ENCODE data around the gene SZRD1.
A peak's percentile ranks its signal among the peaks of the same experiment; 100 is the strongest.
"Not testable (repeated sequence)": the region's sequence is repeated elsewhere in the genome, so short reads cannot be mapped to it uniquely, and the experiment has no call there.

SZRD1 gene

GRCh38 chr1:16348414-16349182, 18.4 kb upstream of the SZRD1 start:
- H3K9ac ChIP-seq (ENCODE audit: low read length in 2 of 2) = no peak overlapping the region
- H3K27me3 ChIP-seq (ENCODE audit: control insufficient read depth in 1 of 2, insufficient read depth in 2 of 2, low read length in 2 of 2) = no peaks in the 10 kb centered on the region

GRCh38 chr1:16349847-16350406, 17.1 kb upstream of the SZRD1 start:
- H3K4me3 ChIP-seq (ENCODE audit: low read length in 2 of 2) = no peak overlapping the region
- H3K9ac ChIP-seq (ENCODE audit: low read length in 2 of 2) = no peak overlapping the region
- H3K27ac ChIP-seq (ENCODE audit: low read length) = no peak overlapping the region

More at GRCh38 chr1:16348414-16349182, 18.4 kb upstream of the SZRD1 start:
- H3K36me3 ChIP-seq (ENCODE audit: control insufficient read depth in 2 of 2, insufficient read depth in 2 of 2, low read length in 2 of 2) = no peaks in the 10 kb centered on the region
- peaks cover 15% of the 10 kb centered on the region for H3K4me1 ChIP-seq (ENCODE audit: control insufficient read depth, insufficient read depth, low read length)
- no peak overlapping the region for H3K4me3 ChIP-seq (ENCODE audit: low read length in 2 of 2)
- no peaks in the 10 kb centered on the region for H3K9me3 ChIP-seq (ENCODE audit: control insufficient read depth in 2 of 2, low read length in 2 of 2)
- H3K27ac ChIP-seq (ENCODE audit: low read length) = no peak overlapping the region

GRCh38 chr1:16351456-16351993, 15.5 kb upstream of the SZRD1 start:
- Histone ChIP-seq H3K36me3 (ENCODE audit: control insufficient read depth in 2 of 2, insufficient read depth in 2 of 2, low read length in 2 of 2) (no peaks in the 10 kb centered on the region), H3K27ac (ENCODE audit: low read length) (peak overlapping the region; percentile 82), H3K4me1 (ENCODE audit: control insufficient read depth, insufficient read depth, low read length) (peaks cover 15% of the 10 kb centered on the region), H3K9me3 (ENCODE audit: control insufficient read depth in 2 of 2, low read length in 2 of 2) (no peaks in the 10 kb centered on the region), H3K9ac (ENCODE audit: low read length in 2 of 2) (peak overlapping the region; percentile 80 to 90), H3K27me3 (ENCODE audit: control insufficient read depth in 1 of 2, insufficient read depth in 2 of 2, low read length in 2 of 2) (no peaks in the 10 kb centered on the region), H3K4me3 (ENCODE audit: low read length in 2 of 2) (peak overlapping the region; percentile 77 to 94)

More at GRCh38 chr1:16349847-16350406, 17.1 kb upstream of the SZRD1 start:
- Histone ChIP-seq H3K9me3 (ENCODE audit: control insufficient read depth in 2 of 2, low read length in 2 of 2) (no peaks in the 10 kb centered on the region), H3K36me3 (ENCODE audit: control insufficient read depth in 2 of 2, insufficient read depth in 2 of 2, low read length in 2 of 2) (no peaks in the 10 kb centered on the region), H3K4me1 (ENCODE audit: control insufficient read depth, insufficient read depth, low read length) (peaks cover 15% of the 10 kb centered on the region), H3K27me3 (ENCODE audit: control insufficient read depth in 1 of 2, insufficient read depth in 2 of 2, low read length in 2 of 2) (no peaks in the 10 kb centered on the region)

- Histone ChIP-seq H3K9me3 (ENCODE audit: control insufficient read depth in 2 of 2, low read length in 2 of 2) (no peaks in the 10 kb centered on the region), H3K27ac (ENCODE audit: low read length) (peak within 1 kb of the TSS; percentile 82), H3K9ac (ENCODE audit: low read length in 2 of 2) (peak within 1 kb of the TSS; percentile 80 to 93), H3K4me3 (ENCODE audit: low read length in 2 of 2) (peak within 1 kb of the TSS; percentile 77 to 94), H3K4me1 (ENCODE audit: control insufficient read depth, insufficient read depth, low read length) (peaks cover 15% of the 10 kb centered on the region), H3K27me3 (ENCODE audit: control insufficient read depth in 1 of 2, insufficient read depth in 2 of 2, low read length in 2 of 2) (no peaks in the 10 kb centered on the region), H3K36me3 (ENCODE audit: control insufficient read depth in 2 of 2, insufficient read depth in 2 of 2, low read length in 2 of 2) (no peaks in the 10 kb centered on the region)
Measured at GRCh38 chr1:16351994-16352841, 14.8 kb upstream of the SZRD1 start, which contains the start of gene FBXO42. FBXO42 (minus strand) TSS chr1:16352480; CDS start chr1:16315418, 37,062 bp downstream.

- Histone ChIP-seq H3K9ac (ENCODE audit: low read length in 2 of 2) (peak overlapping the region; percentile 54 to 93), H3K4me1 (ENCODE audit: control insufficient read depth, insufficient read depth, low read length) (peaks cover 15% of the 10 kb centered on the region), H3K27me3 (ENCODE audit: control insufficient read depth in 1 of 2, insufficient read depth in 2 of 2, low read length in 2 of 2) (no peaks in the 10 kb centered on the region), H3K4me3 (ENCODE audit: low read length in 2 of 2) (peak overlapping the region; percentile 54 to 94), H3K36me3 (ENCODE audit: control insufficient read depth in 2 of 2, insufficient read depth in 2 of 2, low read length in 2 of 2) (no peaks in the 10 kb centered on the region), H3K27ac (ENCODE audit: low read length) (peak overlapping the region; percentile 82), H3K9me3 (ENCODE audit: control insufficient read depth in 2 of 2, low read length in 2 of 2) (no peaks in the 10 kb centered on the region)
Measured at GRCh38 chr1:16352842-16353535, 14.1 kb upstream of the SZRD1 start.

- no peak overlapping the region for H3K9ac ChIP-seq (ENCODE audit: low read length in 2 of 2)
- peaks cover 9% of the 10 kb centered on the region for H3K4me1 ChIP-seq (ENCODE audit: control insufficient read depth, insufficient read depth, low read length)
- no peaks in the 10 kb centered on the region for H3K27me3 ChIP-seq (ENCODE audit: control insufficient read depth in 1 of 2, insufficient read depth in 2 of 2, low read length in 2 of 2)
- H3K9me3 ChIP-seq (ENCODE audit: control insufficient read depth in 2 of 2, low read length in 2 of 2) = no peaks in the 10 kb centered on the region
- no peak overlapping the region for H3K27ac ChIP-seq (ENCODE audit: low read length)
- no peaks in the 10 kb centered on the region for H3K36me3 ChIP-seq (ENCODE audit: control insufficient read depth in 2 of 2, insufficient read depth in 2 of 2, low read length in 2 of 2)
- H3K4me3 ChIP-seq (ENCODE audit: low read length in 2 of 2) = no peak overlapping the region
Measured at GRCh38 chr1:16354619-16355018, 12.4 kb upstream of the SZRD1 start.

GRCh38 chr1:16356867-16357266, 10.2 kb upstream of the SZRD1 start:
- Histone ChIP-seq H3K36me3 (ENCODE audit: control insufficient read depth in 2 of 2, insufficient read depth in 2 of 2, low read length in 2 of 2) (no peaks in the 10 kb centered on the region), H3K27me3 (ENCODE audit: control insufficient read depth in 1 of 2, insufficient read depth in 2 of 2, low read length in 2 of 2) (no peaks in the 10 kb centered on the region), H3K4me3 (ENCODE audit: low read length in 2 of 2) (no peak overlapping the region), H3K9me3 (ENCODE audit: control insufficient read depth in 2 of 2, low read length in 2 of 2) (no peaks in the 10 kb centered on the region), H3K27ac (ENCODE audit: low read length) (no peak overlapping the region), H3K9ac (ENCODE audit: low read length in 2 of 2) (no peak overlapping the region), H3K4me1 (ENCODE audit: control insufficient read depth, insufficient read depth, low read length) (peaks cover 9% of the 10 kb centered on the region)

- not testable (repeated sequence) for H3K4me3 ChIP-seq (ENCODE audit: low read length in 2 of 2); H3K36me3 ChIP-seq (ENCODE audit: control insufficient read depth in 2 of 2, insufficient read depth in 2 of 2, low read length in 2 of 2); H3K9ac ChIP-seq (ENCODE audit: low read length in 2 of 2); H3K9me3 ChIP-seq (ENCODE audit: control insufficient read depth in 2 of 2, low read length in 2 of 2); H3K27ac ChIP-seq (ENCODE audit: low read length); H3K27me3 ChIP-seq (ENCODE audit: control insufficient read depth in 1 of 2, insufficient read depth in 2 of 2, low read length in 2 of 2)
- peaks cover 16% of the 10 kb centered on the region for H3K4me1 ChIP-seq (ENCODE audit: control insufficient read depth, insufficient read depth, low read length)
Measured at GRCh38 chr1:16365146-16365498, 1.9 kb upstream of the SZRD1 start.

GRCh38 chr1:16367258-16367967, 371 bp downstream of the SZRD1 start:
- H3K27ac ChIP-seq (ENCODE audit: low read length) = peak overlapping the region; percentile 89
- H3K9ac ChIP-seq (ENCODE audit: low read length in 2 of 2) = peak overlapping the region; percentile 73 to 93
- no peaks in the 10 kb centered on the region for H3K36me3 ChIP-seq (ENCODE audit: control insufficient read depth in 2 of 2, insufficient read depth in 2 of 2, low read length in 2 of 2)
- no peaks in the 10 kb centered on the region for H3K9me3 ChIP-seq (ENCODE audit: control insufficient read depth in 2 of 2, low read length in 2 of 2)
- H3K4me1 ChIP-seq (ENCODE audit: control insufficient read depth, insufficient read depth, low read length) = peaks cover 20% of the 10 kb centered on the region
- H3K4me3 ChIP-seq (ENCODE audit: low read length in 2 of 2) = peak overlapping the region; percentile 75 to 86
- H3K27me3 ChIP-seq (ENCODE audit: control insufficient read depth in 1 of 2, insufficient read depth in 2 of 2, low read length in 2 of 2) = no peaks in the 10 kb centered on the region

Measured in stomach smooth muscle (tissue), 2 donors.